SK-N-SH (cell line): ENCODE measurements around the gene MACROD2. TPM values are rescaled to one million over a fixed set of nuclear protein-coding genes. Genes with fewer than 3 reads are reported as not detected.

Experiments
- CTCF ChIA-PET: fragments of 300-600, 350-600 bp; formaldehyde crosslinking; extraction: SDS; loops from one replicate; lab custom pipeline; 2021; lab: Yijun Ruan, JAX
- POLR2A ChIA-PET: fragments of 350-600 bp; sonication (Branson Sonifier 250); formaldehyde crosslinking; extraction: SDS; loops from one replicate; lab custom pipeline; 2020; ENCODE audit warnings: antibody characterized with exemption, inconsistent platforms; lab: Yijun Ruan, JAX
- DNase-seq: peaks from one replicate; pipeline ENCODE4 v3.0.0; 2012
- H2AFZ ChIP-seq: fragments of 200-600 bp; sonication (generic); 2 replicates; pipeline ENCODE4 v1.8.1; 2016; ENCODE audit warnings: antibody characterized with exemption, mild to moderate bottlenecking, low read depth
- H3F3A ChIP-seq: fragments of 200-600 bp; sonication (generic); replicated peaks from 2 replicates; pipeline ENCODE3; 2016; ENCODE audit warnings: antibody characterized with exemption, mild to moderate bottlenecking; ENCODE audit not compliant: insufficient read depth
- H3K27ac ChIP-seq, 2 experiments: fragments of 200-500 bp in 1 of 2; fragments of 200-600 bp in 1 of 2; sonication (Bioruptor generic) in 1 of 2; sonication (generic), shearing (Covaris generic) in 1 of 2; 2 replicates each; pipeline versions ENCODE4 v1.5.1 to v1.6.1; 2014 to 2016; ENCODE audit warnings: low read depth in 2 of 2, inconsistent platforms in 1 of 2, low read length in 1 of 2, mild to moderate bottlenecking in 1 of 2, mixed read lengths in 1 of 2
- H3K27me3 ChIP-seq: fragments of 200-600 bp; sonication (generic), shearing (Covaris generic); 2 replicates; pipeline ENCODE4 v1.6.1; 2016; ENCODE audit warnings: mixed run types; ENCODE audit not compliant: insufficient read depth
- H3K36me3 ChIP-seq, 2 experiments: fragments of 200-500 bp in 1 of 2; fragments of 200-600 bp in 1 of 2; sonication (Bioruptor generic) in 1 of 2; sonication (generic) in 1 of 2; replicated peaks in 1 of 2; 2 replicates each; pipeline versions ENCODE3 to v1.5.1; 2014 to 2016; ENCODE audit warnings: low read length in 1 of 2, mild to moderate bottlenecking in 1 of 2; ENCODE audit not compliant: insufficient read depth in 2 of 2, control insufficient read depth in 1 of 2
- H3K4me1 ChIP-seq, 2 experiments: fragments of 200-500 bp in 1 of 2; fragments of 200-600 bp in 1 of 2; sonication (Bioruptor generic) in 1 of 2; sonication (generic), shearing (Covaris generic) in 1 of 2; 2 replicates each; pipeline versions ENCODE4 v1.5.1 to v1.6.1; 2014 to 2016; ENCODE audit warnings: low read depth in 1 of 2, low read length in 1 of 2, mixed run types in 1 of 2; ENCODE audit not compliant: insufficient read depth in 2 of 2, control insufficient read depth in 1 of 2
- H3K4me2 ChIP-seq: fragments of 200-600 bp; sonication (generic), shearing (Covaris generic); 2 replicates; pipeline ENCODE4 v1.6.1; 2017; ENCODE audit warnings: mixed run types
- H3K4me3 ChIP-seq, 2 experiments: fragments of 200-500 bp in 1 of 2; fragments of 200-600 bp in 1 of 2; sonication (Bioruptor generic) in 1 of 2; sonication (generic), shearing (Covaris generic) in 1 of 2; 2 replicates each; pipeline versions ENCODE4 v1.5.1 to v1.8.1; 2014 to 2016; ENCODE audit warnings: low read depth in 2 of 2, inconsistent platforms in 1 of 2, low read length in 1 of 2, mild to moderate bottlenecking in 1 of 2, mixed read lengths in 1 of 2, moderate library complexity in 1 of 2
- H3K79me2 ChIP-seq: fragments of 200-600 bp; sonication (generic); 2 replicates; pipeline ENCODE4 v1.8.1; 2017; ENCODE audit warnings: mild to moderate bottlenecking; ENCODE audit not compliant: insufficient read depth
- H3K9ac ChIP-seq: fragments of 200-600 bp; sonication (generic); 2 replicates; pipeline ENCODE4 v1.6.1; 2017; ENCODE audit warnings: mixed run types
- H3K9me2 ChIP-seq: fragments of 200-600 bp; sonication (generic); 2 replicates; pipeline ENCODE4 v1.6.1; 2017; ENCODE audit warnings: mixed run types
- H3K9me3 ChIP-seq: fragments of 200-600 bp; sonication (generic); 2 replicates; pipeline ENCODE4 v1.6.1; 2017; ENCODE audit warnings: mixed run types, mild to moderate bottlenecking, moderate library complexity
- H4K20me1 ChIP-seq: fragments of 200-600 bp; sonication (generic); 2 replicates; pipeline ENCODE4 v1.6.1; 2017; ENCODE audit warnings: mild to moderate bottlenecking, mixed run types; ENCODE audit not compliant: insufficient read depth
- CHD2 ChIP-seq: fragments of 150-350 bp; IDR thresholded peaks from 2 replicates; pipeline ENCODE4 v1.6.1; 2018; ENCODE audit warnings: low read length; ENCODE audit not compliant: partially characterized antibody
- ELF1 ChIP-seq: IDR thresholded peaks from 2 replicates; pipeline ENCODE4 v1.4.0; 2012
- EP300 ChIP-seq, 2 experiments: IDR thresholded peaks; 2 replicates each; pipeline versions ENCODE4 v1.4.0 to v1.6.1; 2012; ENCODE audit warnings: borderline replicate concordance in 1 of 2, low read depth in 1 of 2, low read length in 1 of 2
- EZH2phosphoT487 ChIP-seq: fragments of 200-600 bp; sonication (generic); IDR thresholded peaks from 2 replicates; pipeline ENCODE4 v1.6.1; 2017; ENCODE audit warnings: low read depth, mixed run types, mild to moderate bottlenecking, antibody characterized with exemption, moderate library complexity, borderline replicate concordance
- FOSL2 ChIP-seq: IDR thresholded peaks from 2 replicates; pipeline ENCODE4 v1.4.0; 2012; ENCODE audit warnings: low read depth, mild to moderate bottlenecking, moderate library complexity, borderline replicate concordance
- FOXJ3 ChIP-seq: sonication (generic); formaldehyde crosslinking; IDR thresholded peaks from 2 replicates; pipeline ENCODE4 v1.5.1; 2020; ENCODE audit warnings: mild to moderate bottlenecking, missing genetic modification reagents
- FOXM1 ChIP-seq: IDR thresholded peaks from 2 replicates; pipeline ENCODE4 v1.4.0; 2012; ENCODE audit warnings: low read depth, mild to moderate bottlenecking
- GATA2 ChIP-seq: sonication (generic); formaldehyde crosslinking; IDR thresholded peaks from 2 replicates; pipeline ENCODE4 v1.5.0; 2020; ENCODE audit warnings: mild to moderate bottlenecking, missing genetic modification reagents
- JUND ChIP-seq: IDR thresholded peaks from 2 replicates; pipeline ENCODE4 v1.4.0; 2012
- MXI1 ChIP-seq: IDR thresholded peaks from 2 replicates; pipeline ENCODE4 v1.6.1; 2012; ENCODE audit warnings: mild to moderate bottlenecking, low read depth, low read length, improper control_type of control experiment
- NFIC ChIP-seq: IDR thresholded peaks from 2 replicates; pipeline ENCODE4 v1.4.0; 2012; ENCODE audit warnings: borderline replicate concordance
- POLR2AphosphoS5 ChIP-seq: IDR thresholded peaks from 2 replicates; pipeline ENCODE4 v1.6.1; 2012; ENCODE audit warnings: low read depth, low read length
- RAD21 ChIP-seq: IDR thresholded peaks from 2 replicates; pipeline ENCODE4 v1.6.1; 2012; ENCODE audit warnings: mild to moderate bottlenecking, low read length
- RFX5 ChIP-seq: IDR thresholded peaks from 2 replicates; pipeline ENCODE4 v1.6.1; 2012; ENCODE audit warnings: mild to moderate bottlenecking, improper control_type of control experiment, low read length
- TAF1 ChIP-seq: IDR thresholded peaks from 2 replicates; pipeline ENCODE4 v1.6.1; 2012; ENCODE audit warnings: low read depth, mild to moderate bottlenecking, low read length, moderate library complexity, borderline replicate concordance
- TCF12 ChIP-seq: IDR thresholded peaks from 2 replicates; pipeline ENCODE4 v1.4.0; 2012
- WGBS: methylation state at CpG from one replicate; pipeline ENCODE4 v1.1.6; 2017; ENCODE audit warnings: low lambda C conversion rate; 5-methylcytosine and 5-hydroxymethylcytosine counted together
- polyA plus RNA-seq, 3 experiments: library from polyadenylated mRNA; depleted of rRNA; stranded (reverse); fragments of >200 nt; gene quantifications; 2 replicates each; pipeline ENCODE4 v1.2.3, GENCODE V29; 2012
- TF ChIP-seq, protein P1 (sequence below): fragments of 150-350 bp; IDR thresholded peaks from 2 replicates; pipeline ENCODE4 v1.6.1; 2017; ENCODE audit warnings: antibody characterized with exemption, low read length, low read depth, borderline replicate concordance
- TF ChIP-seq, protein P2 (sequence below): IDR thresholded peaks from 2 replicates; pipeline ENCODE4; 2012
- TF ChIP-seq, protein P3 (sequence below): IDR thresholded peaks from 2 replicates; pipeline ENCODE4 v1.4.0; 2012; ENCODE audit warnings: low read depth
- TF ChIP-seq, protein P4 (sequence below): IDR thresholded peaks from 2 replicates; pipeline ENCODE4 v1.4.0; 2012; ENCODE audit warnings: low read depth, borderline replicate concordance

MACROD2 gene
- polyA plus RNA-seq, 1 of the 3 experiments (the other 2 are of a cell fraction) = 0.33 TPM

DNA sequence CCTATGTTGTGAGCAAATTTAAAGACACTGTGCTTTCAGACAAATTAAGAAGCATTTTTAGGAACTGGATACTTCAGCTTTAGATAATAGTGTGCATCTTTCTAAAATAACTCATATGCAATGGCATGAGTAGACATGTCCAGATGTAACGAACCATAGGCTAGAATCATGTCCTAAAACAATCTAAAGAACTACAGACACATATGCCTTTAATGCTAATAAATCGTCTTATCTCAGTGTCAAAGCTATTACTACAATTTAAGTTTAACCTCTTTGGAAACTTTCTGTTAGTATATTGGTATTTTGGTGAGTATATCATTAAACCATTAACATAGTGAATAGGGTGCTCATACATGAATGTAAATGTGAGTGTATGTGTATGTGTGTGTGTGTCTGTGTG lies 1250.6 kb downstream of the MACROD2 start (continued):
- TF ChIP-seq, protein P1, sequence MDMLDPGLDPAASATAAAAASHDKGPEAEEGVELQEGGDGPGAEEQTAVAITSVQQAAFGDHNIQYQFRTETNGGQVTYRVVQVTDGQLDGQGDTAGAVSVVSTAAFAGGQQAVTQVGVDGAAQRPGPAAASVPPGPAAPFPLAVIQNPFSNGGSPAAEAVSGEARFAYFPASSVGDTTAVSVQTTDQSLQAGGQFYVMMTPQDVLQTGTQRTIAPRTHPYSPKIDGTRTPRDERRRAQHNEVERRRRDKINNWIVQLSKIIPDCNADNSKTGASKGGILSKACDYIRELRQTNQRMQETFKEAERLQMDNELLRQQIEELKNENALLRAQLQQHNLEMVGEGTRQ = no peak

DNA sequence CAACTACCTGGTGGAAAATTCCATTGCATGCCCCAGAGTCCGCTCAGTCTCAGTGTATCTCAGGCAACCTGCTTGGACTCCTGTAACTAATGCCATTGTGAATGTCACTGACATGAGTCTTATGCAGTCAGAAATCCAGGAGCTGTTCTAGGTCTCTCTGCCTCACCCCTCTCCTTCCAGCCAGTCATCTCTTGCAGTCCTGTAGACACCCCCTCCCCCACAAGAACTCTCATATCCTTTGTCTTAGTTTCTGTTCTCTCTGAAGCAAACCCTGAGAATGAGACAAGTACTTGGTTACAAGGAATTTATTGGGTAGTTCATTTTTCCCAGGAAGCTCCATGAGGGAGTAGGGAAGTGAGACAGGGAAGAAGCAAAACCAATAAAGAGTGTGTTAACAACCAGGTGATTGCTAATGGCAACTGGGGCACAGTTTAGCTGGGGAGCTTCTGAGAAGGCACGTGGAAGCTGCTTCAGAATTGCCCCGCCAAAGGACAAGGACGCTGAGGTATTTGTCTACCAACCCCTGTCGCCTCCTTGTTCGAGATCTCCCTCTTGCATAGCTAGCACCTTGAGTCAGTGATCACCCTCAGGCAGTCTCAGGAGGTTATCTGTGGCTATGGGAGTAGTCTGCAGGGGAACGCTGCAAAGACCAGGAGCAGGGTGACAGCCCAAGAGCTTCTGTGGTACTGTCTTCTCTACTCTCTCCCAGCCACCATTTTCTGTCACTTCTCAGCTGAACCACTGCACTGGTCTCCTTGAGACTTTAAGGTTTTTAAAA lies 1253.5 kb downstream of the MACROD2 start:
- Histone ChIP-seq H4K20me1 (no peaks in the 10 kb centered on the region), H3K9ac (no peak overlapping the region), H3K27ac (no peak overlapping the region), H3K79me2 (no peaks in the 10 kb centered on the region), H3F3A (no peaks in the 10 kb centered on the region), H3K9me3 (no peaks in the 10 kb centered on the region), H3K9me2 (no peaks in the 10 kb centered on the region), H2AFZ (no peak overlapping the region), H3K27me3 (no peaks in the 10 kb centered on the region)
- WGBS = 73% methylated on average over 6 of the region's 7 CpGs
- TF ChIP-seq CHD2 (no peak), RAD21 (no peak), NFIC (no peak), FOSL2 (no peak), TCF12 (no peak)
- TF ChIP-seq, protein P2, sequence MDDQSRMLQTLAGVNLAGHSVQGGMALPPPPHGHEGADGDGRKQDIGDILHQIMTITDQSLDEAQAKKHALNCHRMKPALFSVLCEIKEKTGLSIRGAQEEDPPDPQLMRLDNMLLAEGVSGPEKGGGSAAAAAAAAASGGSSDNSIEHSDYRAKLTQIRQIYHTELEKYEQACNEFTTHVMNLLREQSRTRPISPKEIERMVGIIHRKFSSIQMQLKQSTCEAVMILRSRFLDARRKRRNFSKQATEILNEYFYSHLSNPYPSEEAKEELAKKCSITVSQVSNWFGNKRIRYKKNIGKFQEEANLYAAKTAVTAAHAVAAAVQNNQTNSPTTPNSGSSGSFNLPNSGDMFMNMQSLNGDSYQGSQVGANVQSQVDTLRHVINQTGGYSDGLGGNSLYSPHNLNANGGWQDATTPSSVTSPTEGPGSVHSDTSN = no peak
- TF ChIP-seq, all 33 proteins: peak for 0
- Histone ChIP-seq H3K4me1 (no peaks in the 10 kb centered on the region), H3K36me3 (no peaks in the 10 kb centered on the region), H3K4me3 (no peak overlapping the region), H3K4me2 (no peak overlapping the region)
- ChIA-PET CTCF (interaction anchor here (0.7 kb wide), 1 partner anchor 12 kb away, joined by 3 read pairs; no protein-coding TSS in a partner anchor), POLR2A (no interaction called here)
- no peak for DNase-seq

DNA sequence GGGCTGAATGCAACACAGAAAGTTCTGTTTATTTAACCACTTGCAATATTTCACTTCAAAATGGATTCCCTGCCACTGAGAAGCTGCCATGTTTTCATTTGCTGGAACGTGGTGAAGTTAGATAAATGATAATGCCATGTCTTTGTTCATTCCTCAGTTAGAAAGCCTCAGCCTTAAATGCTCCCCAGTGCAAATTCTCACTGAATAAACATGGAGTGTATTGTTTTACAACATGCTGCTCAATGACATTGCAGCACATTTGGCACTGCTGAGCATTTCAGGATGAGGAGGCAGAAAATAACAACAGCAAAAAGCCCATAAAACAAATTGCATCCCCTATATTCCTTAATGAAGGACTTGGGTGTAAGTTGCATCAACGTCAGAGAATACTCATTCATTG lies 1255.9 kb downstream of the MACROD2 start:
- H3K36me3 ChIP-seq = no peaks in the 10 kb centered on the region
- CTCF ChIA-PET = interaction anchor here (1.1 kb wide), 1 partner anchor 914 kb away, joined by 3 read pairs; the partner anchor contains the start of gene FLRT3
- POLR2A ChIA-PET = no interaction called here
- no peaks in the 10 kb centered on the region for H3K79me2 ChIP-seq
- no peak overlapping the region for H3K4me3 ChIP-seq
- H3K27ac ChIP-seq = no peak overlapping the region
- H3K27me3 ChIP-seq = no peaks in the 10 kb centered on the region
- H3K9me3 ChIP-seq = no peaks in the 10 kb centered on the region
- WGBS = 35% methylated on average over 2 of the region's 2 CpGs
- no peaks in the 10 kb centered on the region for H3K9me2 ChIP-seq
- no peak overlapping the region for H3K9ac ChIP-seq
- no peak overlapping the region for H3K4me2 ChIP-seq
- no peaks in the 10 kb centered on the region for H3K4me1 ChIP-seq
- DNase-seq = no peak
- no peaks in the 10 kb centered on the region for H3F3A ChIP-seq
- H2AFZ ChIP-seq = no peak overlapping the region
- H4K20me1 ChIP-seq = no peaks in the 10 kb centered on the region
- no peak for TF ChIP-seq RFX5
- TF ChIP-seq EP300 (IDR thresholded peaks at IDR 0.05; ENCODE audit: borderline replicate concordance in 1 of 2, low read depth in 1 of 2, low read length in 1 of 2) = no peak
- no peak for TF ChIP-seq GATA2 (CRISPR knock-in tag)
- TF ChIP-seq TAF1 = no peak
- TF ChIP-seq, protein P2 = no peak
- TF ChIP-seq JUND = no peak
- TF ChIP-seq MXI1 = no peak
- TF ChIP-seq, protein P3, sequence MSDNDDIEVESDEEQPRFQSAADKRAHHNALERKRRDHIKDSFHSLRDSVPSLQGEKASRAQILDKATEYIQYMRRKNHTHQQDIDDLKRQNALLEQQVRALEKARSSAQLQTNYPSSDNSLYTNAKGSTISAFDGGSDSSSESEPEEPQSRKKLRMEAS = no peak
- TF ChIP-seq FOXJ3 = no peak
- TF ChIP-seq, protein P1 = no peak
- TF ChIP-seq FOSL2 = no peak
- TF ChIP-seq TCF12 = no peak
- TF ChIP-seq, protein P4, sequence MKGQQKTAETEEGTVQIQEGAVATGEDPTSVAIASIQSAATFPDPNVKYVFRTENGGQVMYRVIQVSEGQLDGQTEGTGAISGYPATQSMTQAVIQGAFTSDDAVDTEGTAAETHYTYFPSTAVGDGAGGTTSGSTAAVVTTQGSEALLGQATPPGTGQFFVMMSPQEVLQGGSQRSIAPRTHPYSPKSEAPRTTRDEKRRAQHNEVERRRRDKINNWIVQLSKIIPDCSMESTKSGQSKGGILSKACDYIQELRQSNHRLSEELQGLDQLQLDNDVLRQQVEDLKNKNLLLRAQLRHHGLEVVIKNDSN = no peak
- TF ChIP-seq FOXM1 = no peak
- TF ChIP-seq POLR2AphosphoS5 = no peak
- no peak for TF ChIP-seq ELF1
- no peak for TF ChIP-seq CHD2
- no peak for TF ChIP-seq RAD21
- no peak for TF ChIP-seq EZH2phosphoT487
